ENCODE data around the gene IL24.

Gene IL24

GRCh38 chr1:206867239-206867638, 30.0 kb upstream of the IL24 start:
- H3K4me3 ChIP-seq (ENCODE audit: low read depth, low read length) = no peak overlapping the region
- no peak for TF ChIP-seq CTCF (IDR thresholded peaks at IDR 0.05; ENCODE audit: borderline replicate concordance, insufficient read depth, low read depth, low read length)

GRCh38 chr1:206867716-206868115, 29.5 kb upstream of the IL24 start:
- no peak for TF ChIP-seq CTCF (IDR thresholded peaks at IDR 0.05; ENCODE audit: borderline replicate concordance, insufficient read depth, low read depth, low read length)
- no peak overlapping the region for H3K4me3 ChIP-seq (ENCODE audit: low read depth, low read length)

- no peak overlapping the region for H3K4me3 ChIP-seq (ENCODE audit: low read depth, low read length)
- TF ChIP-seq CTCF (IDR thresholded peaks at IDR 0.05; ENCODE audit: borderline replicate concordance, insufficient read depth, low read depth, low read length) = no peak
Measured at GRCh38 chr1:206868264-206868663, 29.0 kb upstream of the IL24 start.

GRCh38 chr1:206872139-206872538, 25.1 kb upstream of the IL24 start:
- H3K4me3 ChIP-seq (ENCODE audit: low read depth, low read length) = no peak overlapping the region

GRCh38 chr1:206873603-206874188, 23.5 kb upstream of the IL24 start:
- no peak for TF ChIP-seq CTCF (IDR thresholded peaks at IDR 0.05; ENCODE audit: borderline replicate concordance, insufficient read depth, low read depth, low read length)
- no peak overlapping the region for H3K4me3 ChIP-seq (ENCODE audit: low read depth, low read length)

More at GRCh38 chr1:206872139-206872538, 25.1 kb upstream of the IL24 start:
- no peak for TF ChIP-seq CTCF (IDR thresholded peaks at IDR 0.05; ENCODE audit: borderline replicate concordance, insufficient read depth, low read depth, low read length)

GRCh38 chr1:206875752-206876377, 21.4 kb upstream of the IL24 start:
- H3K4me3 ChIP-seq (ENCODE audit: low read depth, low read length) = no peak overlapping the region
- TF ChIP-seq CTCF (IDR thresholded peaks at IDR 0.05; ENCODE audit: borderline replicate concordance, insufficient read depth, low read depth, low read length) = no peak

- TF ChIP-seq CTCF (IDR thresholded peaks at IDR 0.05; ENCODE audit: borderline replicate concordance, insufficient read depth, low read depth, low read length) = no peak
- no peak overlapping the region for H3K4me3 ChIP-seq (ENCODE audit: low read depth, low read length)
Measured at GRCh38 chr1:206878456-206878855, 18.8 kb upstream of the IL24 start.

Data from GM12875 (cell line).